ENCODE results near the gene HRK. TPM values are rescaled to one million over a fixed set of nuclear protein-coding genes. Genes with fewer than 3 reads are reported as not detected.

HRK gene
- 0.47 TPM for total RNA-seq

- DNase-seq: no peak
Measured at GRCh38 chr12:116881325-116881876, at the start of gene HRK. HRK (minus strand) TSS chr12:116881441; CDS start chr12:116881307, 134 bp downstream.

GRCh38 chr12:116929885-116930284, 48.6 kb upstream of the HRK start:
- no peak for DNase-seq

GRCh38 chr12:116928504-116928903, 47.3 kb upstream of the HRK start:
- no peak for DNase-seq

GRCh38 chr12:116927244-116927940, 46.2 kb upstream of the HRK start:
- DNase-seq: no peak

- DNase-seq: no peak
Measured at GRCh38 chr12:116926283-116927243, 45.3 kb upstream of the HRK start.

GRCh38 chr12:116924558-116925453, 43.6 kb upstream of the HRK start:
- DNase-seq: no peak

- no peak for DNase-seq
Measured at GRCh38 chr12:116922194-116922897, 41.1 kb upstream of the HRK start.

- DNase-seq: no peak
Measured at GRCh38 chr12:116920939-116921338, 39.7 kb upstream of the HRK start.

- no peak for DNase-seq
Measured at GRCh38 chr12:116919706-116920485, 38.7 kb upstream of the HRK start.

GRCh38 chr12:116919247-116919661, 38.0 kb upstream of the HRK start:
- no peak for DNase-seq

- DNase-seq: no peak
Measured at GRCh38 chr12:116918464-116918863, 37.2 kb upstream of the HRK start.

GRCh38 chr12:116916714-116917114, 35.5 kb upstream of the HRK start:
- no peak for DNase-seq

GRCh38 chr12:116916122-116916521, 34.9 kb upstream of the HRK start:
- DNase-seq: no peak

GRCh38 chr12:116915326-116915725, 34.1 kb upstream of the HRK start:
- no peak for DNase-seq

- peak; percentile 33 for DNase-seq
Measured at GRCh38 chr12:116910645-116911451, 29.6 kb upstream of the HRK start, which contains the start of gene FBXW8. FBXW8 (plus strand) TSS chr12:116910950; CDS start chr12:116911038, 88 bp downstream.

GRCh38 chr12:116910280-116910644, 29.0 kb upstream of the HRK start:
- DNase-seq: no peak

GRCh38 chr12:116906285-116906684, 25.0 kb upstream of the HRK start:
- DNase-seq: no peak

GRCh38 chr12:116903818-116904217, 22.6 kb upstream of the HRK start:
- no peak for DNase-seq

- no peak for DNase-seq
Measured at GRCh38 chr12:116901612-116902011, 20.4 kb upstream of the HRK start.

- DNase-seq: no peak
Measured at GRCh38 chr12:116898669-116899068, 17.4 kb upstream of the HRK start.

Data from occipital lobe (tissue), 2 donors.